K562 (cell line): ENCODE data around the gene DYNLT5. TPM values are rescaled to one million over a fixed set of nuclear protein-coding genes. Genes with fewer than 3 reads are reported as not detected.

Source experiments
- ATAC-seq: fragments of 200-7000 bp; cut with Tn5 transposase; 3 replicates; pipeline ENCODE4 v1.9.1; 2020; ENCODE audit warnings: moderate library complexity
- BruUV-seq: library from RNA; stranded (reverse); fragments of 400-500 nt; replicated peaks from 2 replicates; lab custom pipeline; 2021; lab: Mats Ljungman, UMichigan
- CTCF ChIA-PET: fragments of 300-600 bp; formaldehyde crosslinking; extraction: SDS; loops from one replicate; lab custom pipeline; 2021; ENCODE audit warnings: low intra/inter-chr PET ratio; lab: Yijun Ruan, JAX
- POLR2A ChIA-PET: fragments of 300-600, 350-650 bp; sonication (Branson Sonifier 250); formaldehyde crosslinking; extraction: SDS; loops from one replicate; lab custom pipeline; 2021; ENCODE audit warnings: antibody characterized with exemption, inconsistent platforms; lab: Yijun Ruan, JAX
- DNase-seq, 4 experiments: peaks; one replicate each; pipeline versions ENCODE4 v3.0.0 to v3.0.0-alpha.2; 2011 to 2018; ENCODE audit warnings: low spot score in 3 of 4, mixed read lengths in 3 of 4; ENCODE audit errors: extremely low read depth in 1 of 4
- FAIRE-seq: peaks from 2 replicates; lab custom pipeline; 2011; peaks lifted over from hg19 to GRCh38; lab: Jason Lieb, UNC
- H2AFZ ChIP-seq: 2 replicates; pipeline ENCODE4 v1.6.0; 2011; ENCODE audit warnings: low read depth, low read length, control low read depth, inconsistent platforms
- H3K27ac ChIP-seq: fragments of 200-600 bp; 3 replicates; pipeline ENCODE4 v1.8.0; 2011; ENCODE audit warnings: low read depth, mild to moderate bottlenecking, control low read depth, inconsistent platforms, low read length, moderate library complexity, mixed read lengths; ENCODE audit errors: extremely low read depth
- H3K27me3 ChIP-seq, 2 experiments: fragments of 300-600 bp in 1 of 2; 2 replicates in 1 of 2; 3 replicates in 1 of 2; pipeline versions ENCODE4 v1.6.0 to v1.8.0; 2011; ENCODE audit warnings: inconsistent platforms in 2 of 2, low read length in 2 of 2, mild to moderate bottlenecking in 1 of 2, mixed read lengths in 1 of 2, moderate library complexity in 1 of 2; ENCODE audit not compliant: control insufficient read depth in 2 of 2, insufficient read depth in 2 of 2
- H3K36me3 ChIP-seq: fragments of 300-600 bp; 3 replicates; pipeline ENCODE4 v1.8.0; 2011; ENCODE audit warnings: mild to moderate bottlenecking, low read length, inconsistent platforms; ENCODE audit not compliant: control insufficient read depth, insufficient read depth
- H3K4me1 ChIP-seq, 2 experiments: fragments of 200-600 bp in 1 of 2; replicated peaks in 1 of 2; 2 replicates in 1 of 2; 3 replicates in 1 of 2; pipeline versions ENCODE4 v1.5.1 to v1.8.0; 2011; ENCODE audit warnings: inconsistent platforms in 2 of 2, low read length in 2 of 2, mild to moderate bottlenecking in 1 of 2, mixed read lengths in 1 of 2, moderate library complexity in 1 of 2; ENCODE audit not compliant: control insufficient read depth in 2 of 2, insufficient read depth in 2 of 2
- H3K4me2 ChIP-seq: 2 replicates; pipeline ENCODE4 v1.6.1; 2011; ENCODE audit warnings: low read length, control low read depth, inconsistent platforms, mixed read lengths; ENCODE audit not compliant: insufficient read depth
- H3K4me3 ChIP-seq: fragments of 200-600 bp; sonication (generic), shearing (Covaris generic); 2 replicates; pipeline ENCODE4 v1.5.1; 2016; ENCODE audit warnings: control low read depth, inconsistent platforms
- H3K79me2 ChIP-seq: fragments of 200-600 bp; 3 replicates; pipeline ENCODE4 v1.8.0; 2011; ENCODE audit warnings: low read length, inconsistent platforms; ENCODE audit not compliant: control insufficient read depth, insufficient read depth
- H3K9ac ChIP-seq, 2 experiments: 2 replicates each; pipeline versions ENCODE4 v1.6.0 to v1.6.1; 2011; ENCODE audit warnings: low read depth in 2 of 2, low read length in 2 of 2, control low read depth in 1 of 2, inconsistent platforms in 1 of 2, mild to moderate bottlenecking in 1 of 2, mixed read lengths in 1 of 2; ENCODE audit not compliant: insufficient read depth in 1 of 2
- H3K9me1 ChIP-seq: one replicate; pipeline ENCODE4 v1.6.0; 2011; ENCODE audit warnings: inconsistent platforms, mild to moderate bottlenecking, low read length, moderate library complexity; ENCODE audit not compliant: control insufficient read depth, insufficient read depth
- H3K9me3 ChIP-seq: replicated peaks from 2 replicates; pipeline ENCODE4 v1.5.1; 2011; ENCODE audit warnings: low read depth, low read length, inconsistent platforms; ENCODE audit not compliant: control insufficient read depth, insufficient read depth
- H4K20me1 ChIP-seq: replicated peaks from 2 replicates; pipeline ENCODE4 v1.6.1; 2011; ENCODE audit warnings: low read length, inconsistent platforms, mixed read lengths; ENCODE audit not compliant: control insufficient read depth, insufficient read depth
- ASH1L ChIP-seq: fragments of 450-650 bp; IDR thresholded peaks from 2 replicates; pipeline ENCODE4 v1.6.1; 2018; ENCODE audit warnings: borderline replicate concordance, mild to moderate bottlenecking, low read depth; ENCODE audit not compliant: partially characterized antibody
- BCL6 ChIP-seq: fragments of 250-450 bp; sonication (Bioruptor Pico); IDR thresholded peaks from 2 replicates; pipeline ENCODE4 v1.4.0; 2020
- BMI1 ChIP-seq: fragments of 150-350 bp; IDR thresholded peaks from 2 replicates; pipeline ENCODE4 v1.6.1; 2014; ENCODE audit warnings: low read length
- FIP1L1 ChIP-seq: fragments of 200-400 bp; formaldehyde crosslinking; IDR thresholded peaks from 2 replicates; pipeline ENCODE4 v1.6.1; 2018; ENCODE audit warnings: mild to moderate bottlenecking, low read depth, low read length; ENCODE audit not compliant: poor library complexity, severe bottlenecking
- NRF1 ChIP-seq, 2 experiments: fragments of 450-650 bp; IDR thresholded peaks in 1 of 2; conservative IDR thresholded peaks in 1 of 2; 2 replicates each; pipeline ENCODE4 v1.6.1; 2014; ENCODE audit warnings: mild to moderate bottlenecking in 2 of 2
- ZNF274 ChIP-seq: IDR thresholded peaks from 2 replicates; pipeline ENCODE4 v1.6.1; 2011; ENCODE audit warnings: low read depth, mild to moderate bottlenecking, low read length, moderate library complexity, borderline replicate concordance
- ZNF707 ChIP-seq: fragments of 250-450 bp; sonication (Bioruptor Pico); conservative IDR thresholded peaks from 2 replicates; pipeline ENCODE4 v1.8.0; 2022; ENCODE audit warnings: inconsistent platforms, mild to moderate bottlenecking, moderate library complexity
- ZNF76 ChIP-seq: fragments of 250-450 bp; sonication (Bioruptor Pico); IDR thresholded peaks from 2 replicates; pipeline ENCODE4 v1.4.0; 2020; ENCODE audit warnings: mild to moderate bottlenecking, moderate library complexity, borderline replicate concordance
- WGBS: fragments of 100-300 bp; shearing (Covaris generic); methylation state at CpG from one replicate; pipeline ENCODE4 v1.1.6; 2016; ENCODE audit warnings: low coverage, mixed read lengths; ENCODE audit not compliant: insufficient coverage; ENCODE audit errors: missing lambda C conversion rate; 5-methylcytosine and 5-hydroxymethylcytosine counted together
- in situ Hi-C: fragments of 300-500 bp; cut with MboI; formaldehyde crosslinking; loops from 4 replicates; pipeline ENCODE4 v1.15.0; 2018; ENCODE audit warnings: inconsistent platforms, mixed read lengths
- intact Hi-C: fragments of 100-400 bp; cut with micrococcal nuclease; formaldehyde crosslinking; loops from 2 replicates; pipeline ENCODE4 v1.14.2; 2022
- polyA plus RNA-seq, 8 experiments: library from polyadenylated mRNA; depleted of rRNA in 4 of 8; stranded (reverse) in 5 of 8; unstranded in 3 of 8; fragments of >200 nt; fragmentation: Nextera tagmentation in 2 of 8; fragmentation: Illumina TruSeq in 1 of 8; extraction: Ambion mirVana in 2 of 8; extraction: Trizol in 1 of 8; gene quantifications; 2 replicates each; pipeline versions ENCODE4 v1.2.1 to v1.2.3, GENCODE V29; 2011 to 2014; ENCODE audit warnings: inconsistent platforms in 1 of 8, missing spikeins in 1 of 8
- total RNA-seq, 7 experiments: library from RNA; depleted of rRNA in 6 of 7; stranded (reverse); fragments of >200 nt in 6 of 7; fragmentation: Illumina TruSeq in 2 of 7; extraction: Trizol in 2 of 7; gene quantifications; 2 replicates each; pipeline versions ENCODE4 v1.2.1 to v1.2.3, GENCODE V29; 2011 to 2021; ENCODE audit warnings: low replicate concordance in 1 of 7
- TF ChIP-seq, protein P1 (sequence below): fragments of 450-650 bp; IDR thresholded peaks from 2 replicates; pipeline ENCODE4 v1.6.1; 2016; ENCODE audit warnings: low read depth, mild to moderate bottlenecking, moderate library complexity
- TF ChIP-seq, protein P2 (sequence below): fragments of 450-650 bp; IDR thresholded peaks from 2 replicates; pipeline ENCODE4 v1.6.1; 2016; ENCODE audit warnings: borderline replicate concordance

The DYNLT5 gene
- total and polyA plus RNA-seq, 9 of the 15 experiments (the other 6 are each of a cell fraction or from before 2014, with no cell fraction given): not detected

DNA sequence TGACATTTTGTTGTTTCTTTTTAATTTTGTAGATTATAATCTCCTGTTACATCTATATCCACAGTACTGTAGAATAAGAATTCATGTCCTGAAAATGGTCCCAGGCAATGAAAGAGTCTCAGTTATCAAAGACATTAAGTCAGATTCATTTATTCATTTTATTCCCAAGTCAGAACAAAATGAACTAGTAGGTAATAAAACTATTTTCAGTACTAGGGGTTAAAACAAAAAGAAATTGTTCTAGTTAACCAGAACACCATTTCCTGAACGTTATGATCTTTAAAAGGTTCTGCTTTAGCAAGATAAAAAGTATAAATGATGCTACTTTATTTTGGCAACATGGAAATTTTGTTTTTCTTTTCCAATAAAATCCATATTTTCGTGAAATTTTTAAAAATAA lies 6.8 kb upstream of the DYNLT5 start:
- intact Hi-C loops (no loop called here), in situ Hi-C loops (no loop called here)
- H3K27me3 ChIP-seq: no peaks in the 10 kb centered on the region
- 0% methylated on average over 2 of the region's 2 CpGs for WGBS
- FAIRE-seq (no peak), DNase-seq (no peak), ATAC-seq (no peak)
- no peak for TF ChIP-seq NRF1 (conservative IDR thresholded peaks at IDR 0.05 in 1 of 2, IDR thresholded peaks at IDR 0.05 in 1 of 2)
- TF ChIP-seq ZNF707 (CRISPR knock-in tag): no peak
- TF ChIP-seq, protein P1, sequence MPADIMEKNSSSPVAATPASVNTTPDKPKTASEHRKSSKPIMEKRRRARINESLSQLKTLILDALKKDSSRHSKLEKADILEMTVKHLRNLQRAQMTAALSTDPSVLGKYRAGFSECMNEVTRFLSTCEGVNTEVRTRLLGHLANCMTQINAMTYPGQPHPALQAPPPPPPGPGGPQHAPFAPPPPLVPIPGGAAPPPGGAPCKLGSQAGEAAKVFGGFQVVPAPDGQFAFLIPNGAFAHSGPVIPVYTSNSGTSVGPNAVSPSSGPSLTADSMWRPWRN: no peak
- TF ChIP-seq, protein P2, sequence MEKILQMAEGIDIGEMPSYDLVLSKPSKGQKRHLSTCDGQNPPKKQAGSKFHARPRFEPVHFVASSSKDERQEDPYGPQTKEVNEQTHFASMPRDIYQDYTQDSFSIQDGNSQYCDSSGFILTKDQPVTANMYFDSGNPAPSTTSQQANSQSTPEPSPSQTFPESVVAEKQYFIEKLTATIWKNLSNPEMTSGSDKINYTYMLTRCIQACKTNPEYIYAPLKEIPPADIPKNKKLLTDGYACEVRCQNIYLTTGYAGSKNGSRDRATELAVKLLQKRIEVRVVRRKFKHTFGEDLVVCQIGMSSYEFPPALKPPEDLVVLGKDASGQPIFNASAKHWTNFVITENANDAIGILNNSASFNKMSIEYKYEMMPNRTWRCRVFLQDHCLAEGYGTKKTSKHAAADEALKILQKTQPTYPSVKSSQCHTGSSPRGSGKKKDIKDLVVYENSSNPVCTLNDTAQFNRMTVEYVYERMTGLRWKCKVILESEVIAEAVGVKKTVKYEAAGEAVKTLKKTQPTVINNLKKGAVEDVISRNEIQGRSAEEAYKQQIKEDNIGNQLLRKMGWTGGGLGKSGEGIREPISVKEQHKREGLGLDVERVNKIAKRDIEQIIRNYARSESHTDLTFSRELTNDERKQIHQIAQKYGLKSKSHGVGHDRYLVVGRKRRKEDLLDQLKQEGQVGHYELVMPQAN: no peak
- no peak for TF ChIP-seq BMI1
- TF ChIP-seq ASH1L: no peak
- no peak for TF ChIP-seq ZNF76 (CRISPR knock-in tag)
- TF ChIP-seq FIP1L1: no peak
- no peak for TF ChIP-seq ZNF274
- TF ChIP-seq BCL6 (CRISPR knock-in tag): no peak
- no peaks in the 10 kb centered on the region for H3K9me3 ChIP-seq
- H3K4me2 ChIP-seq: no peak overlapping the region
- BruUV-seq: no TSS peak
- no peaks in the 10 kb centered on the region for H4K20me1 ChIP-seq
- ChIA-PET POLR2A (interaction anchor here (0.6 kb wide), 1 partner anchor 1137 kb away, joined by 4 read pairs; no protein-coding TSS in a partner anchor), CTCF (no interaction called here)
- H3K27ac ChIP-seq: no peak overlapping the region
- H3K9ac ChIP-seq: no peak overlapping the region
- no peaks in the 10 kb centered on the region for H3K9me1 ChIP-seq
- H3K36me3 ChIP-seq: no peaks in the 10 kb centered on the region
- no peak overlapping the region for H2AFZ ChIP-seq
- no peaks in the 10 kb centered on the region for H3K79me2 ChIP-seq
- H3K4me1 ChIP-seq: no peaks in the 10 kb centered on the region
- no peak overlapping the region for H3K4me3 ChIP-seq
